ENCODE results near the gene MARCHF11.

Gene MARCHF11

GRCh38 chr5:16128944-16129343, 50.6 kb downstream of the MARCHF11 start:
- no peak for DNase-seq

GRCh38 chr5:16127865-16128544, 51.6 kb downstream of the MARCHF11 start:
- DNase-seq, result no peak

GRCh38 chr5:16120579-16120978, 59.0 kb downstream of the MARCHF11 start:
- no peak for DNase-seq

GRCh38 chr5:16119790-16120189, 59.8 kb downstream of the MARCHF11 start:
- DNase-seq, result no peak

- no peak for DNase-seq
Observed at GRCh38 chr5:16115140-16115539, 64.5 kb downstream of the MARCHF11 start.

- no peak for DNase-seq
Observed at GRCh38 chr5:16108418-16108817, 71.2 kb downstream of the MARCHF11 start.

GRCh38 chr5:16104961-16105360, 74.6 kb downstream of the MARCHF11 start:
- no peak for DNase-seq

GRCh38 chr5:16095612-16096011, 84.0 kb downstream of the MARCHF11 start:
- no peak for DNase-seq

- DNase-seq, result no peak
Observed at GRCh38 chr5:16090270-16090669, 89.3 kb downstream of the MARCHF11 start.

- no peak for DNase-seq
Observed at GRCh38 chr5:16082982-16083381, 96.6 kb downstream of the MARCHF11 start.

GRCh38 chr5:16082053-16082452, 97.5 kb downstream of the MARCHF11 start:
- no peak for DNase-seq

GRCh38 chr5:16081376-16081955, 98.1 kb downstream of the MARCHF11 start:
- DNase-seq, result no peak

- DNase-seq, result no peak
Observed at GRCh38 chr5:16076657-16077056, 102.9 kb downstream of the MARCHF11 start.

GRCh38 chr5:16074358-16074757, 105.2 kb downstream of the MARCHF11 start:
- no peak for DNase-seq

GRCh38 chr5:16072616-16073015, 107.0 kb downstream of the MARCHF11 start:
- DNase-seq, result no peak

GRCh38 chr5:16067415-16067814, 112.2 kb downstream of the MARCHF11 start:
- DNase-seq, result no peak

- DNase-seq, result no peak
Observed at GRCh38 chr5:16066810-16067209, 112.8 kb downstream of the MARCHF11 start.

- no peak for DNase-seq
Observed at GRCh38 chr5:16066320-16066719, 113.3 kb downstream of the MARCHF11 start.

- DNase-seq, result no peak
Observed at GRCh38 chr5:16065831-16066230, 113.8 kb downstream of the MARCHF11 start.

- DNase-seq, result no peak
Observed at GRCh38 chr5:16064135-16064893, 115.3 kb downstream of the MARCHF11 start.

GRCh38 chr5:16061163-16061562, 118.4 kb downstream of the MARCHF11 start:
- DNase-seq, result no peak

- no peak for DNase-seq
Observed at GRCh38 chr5:16057277-16057676, 122.3 kb downstream of the MARCHF11 start.

- no peak for DNase-seq
Observed at GRCh38 chr5:16051246-16051755, 128.3 kb downstream of the MARCHF11 start.

GRCh38 chr5:16050414-16050813, 129.2 kb downstream of the MARCHF11 start:
- DNase-seq, result no peak

Measured in GF-D8 (cell line).